ENCODE data around the gene SEC24A. TPM values are rescaled to one million over a fixed set of nuclear protein-coding genes. Genes with fewer than 3 reads are reported as not detected.

The SEC24A gene
- total RNA-seq, 1 experiment from 2014 or later: 5.6 TPM

- Histone ChIP-seq H3K9me3 (ENCODE audit: low read length) (no peaks in the 10 kb centered on the region), H3K27ac (ENCODE audit: low read length) (no peak overlapping the region), H3K79me2 (ENCODE audit: low read length) (no peaks in the 10 kb centered on the region), H3K36me3 (ENCODE audit: low read depth, low read length) (peaks cover 20% of the 10 kb centered on the region; the same call in 1 of the 2 replicates), H2AFZ (ENCODE audit: low read length) (no peak overlapping the region), H3K9ac (ENCODE audit: low read length) (no peak overlapping the region), H3F3A (ENCODE audit: low read length, unreplicated experiment) (no peaks in the 10 kb centered on the region), H3K4me1 (ENCODE audit: insufficient read depth, low read length) (no peaks in the 10 kb centered on the region), H3K27me3 (ENCODE audit: low read length) (no peaks in the 10 kb centered on the region), H3K4me2 (ENCODE audit: low read length) (no peak overlapping the region), H4K20me1 (ENCODE audit: low read length) (no peaks in the 10 kb centered on the region), H3K4me3 (ENCODE audit: low read length) (no peak overlapping the region), H3K9me2 (replicated peaks; ENCODE audit: low read length) (no peaks in the 10 kb centered on the region)
- no TSS peak for BruUV-seq (replicated peaks)
- intact Hi-C loops (cut with micrococcal nuclease): no loop called here
- no peak for TF ChIP-seq EZH2 (IDR thresholded peaks at IDR 0.05; ENCODE audit: low read length, unreplicated experiment)
- no peak for TF ChIP-seq EZH2phosphoT487 (IDR thresholded peaks at IDR 0.05; ENCODE audit: borderline replicate concordance, low read length)
- no peak for TF ChIP-seq CTCF (conservative IDR thresholded peaks at IDR 0.05; ENCODE audit: low read depth, low read length)
- no peak for ATAC-seq
- ChIA-PET CTCF (no interaction called here), POLR2A (ENCODE audit: unreplicated experiment) (no interaction called here)
- DNase-seq: peak; percentile 12
These were observed 120.6 kb downstream of the SEC24A start for GRCh38 chr5:134769206-134769605.

GRCh38 chr5:134772461-134773125 lies 124.0 kb downstream of the SEC24A start:
- Histone ChIP-seq H3K79me2 (ENCODE audit: low read length) (no peaks in the 10 kb centered on the region), H3F3A (ENCODE audit: low read length, unreplicated experiment) (no peaks in the 10 kb centered on the region), H3K27ac (ENCODE audit: low read length) (no peak overlapping the region), H3K4me3 (ENCODE audit: low read length) (no peak overlapping the region), H3K9me2 (replicated peaks; ENCODE audit: low read length) (no peaks in the 10 kb centered on the region), H3K9ac (ENCODE audit: low read length) (no peak overlapping the region), H4K20me1 (ENCODE audit: low read length) (no peaks in the 10 kb centered on the region), H2AFZ (ENCODE audit: low read length) (no peak overlapping the region), H3K4me1 (ENCODE audit: insufficient read depth, low read length) (no peaks in the 10 kb centered on the region), H3K9me3 (ENCODE audit: low read length) (no peaks in the 10 kb centered on the region), H3K36me3 (ENCODE audit: low read depth, low read length) (peaks cover 16% of the 10 kb centered on the region; the same call in 1 of the 2 replicates), H3K27me3 (ENCODE audit: low read length) (no peaks in the 10 kb centered on the region), H3K4me2 (ENCODE audit: low read length) (no peak overlapping the region)
- CTCF ChIA-PET: no interaction called here
- no peak for ATAC-seq
- TF ChIP-seq EZH2phosphoT487 (IDR thresholded peaks at IDR 0.05; ENCODE audit: borderline replicate concordance, low read length) (no peak), CTCF (conservative IDR thresholded peaks at IDR 0.05; ENCODE audit: low read depth, low read length) (no peak)
- no TSS peak for BruUV-seq (replicated peaks)
- POLR2A ChIA-PET (ENCODE audit: unreplicated experiment): no interaction called here
- DNase-seq: no peak
- intact Hi-C loops (cut with micrococcal nuclease): no loop called here

GRCh38 chr5:134777366-134777765 lies 128.8 kb downstream of the SEC24A start:
- no peak for TF ChIP-seq EZH2phosphoT487 (IDR thresholded peaks at IDR 0.05; ENCODE audit: borderline replicate concordance, low read length)
- no peak for TF ChIP-seq EZH2 (IDR thresholded peaks at IDR 0.05; ENCODE audit: low read length, unreplicated experiment)
- no peak for TF ChIP-seq CTCF (conservative IDR thresholded peaks at IDR 0.05; ENCODE audit: low read depth, low read length)
- ATAC-seq (no peak), DNase-seq (no peak)
- POLR2A ChIA-PET (ENCODE audit: unreplicated experiment): no interaction called here
- no peak overlapping the region for H3K4me3 ChIP-seq (ENCODE audit: low read length)
- H3K9me3 ChIP-seq (ENCODE audit: low read length): no peaks in the 10 kb centered on the region
- H3K79me2 ChIP-seq (ENCODE audit: low read length): no peaks in the 10 kb centered on the region
- no peaks in the 10 kb centered on the region for H3F3A ChIP-seq (ENCODE audit: low read length, unreplicated experiment)
- CTCF ChIA-PET: no interaction called here
- H4K20me1 ChIP-seq (ENCODE audit: low read length): no peaks in the 10 kb centered on the region
- peaks cover 11% of the 10 kb centered on the region; the same call in 1 of the 2 replicates for H3K36me3 ChIP-seq (ENCODE audit: low read depth, low read length)
- intact Hi-C loops (cut with micrococcal nuclease): no loop called here
- no peak overlapping the region for H3K27ac ChIP-seq (ENCODE audit: low read length)
- BruUV-seq (replicated peaks): no TSS peak
- H3K9ac ChIP-seq (ENCODE audit: low read length): no peak overlapping the region
- no peaks in the 10 kb centered on the region for H3K4me1 ChIP-seq (ENCODE audit: insufficient read depth, low read length)
- H3K27me3 ChIP-seq (ENCODE audit: low read length): no peaks in the 10 kb centered on the region
- H2AFZ ChIP-seq (ENCODE audit: low read length): no peak overlapping the region
- H3K9me2 ChIP-seq (replicated peaks; ENCODE audit: low read length): no peaks in the 10 kb centered on the region
- H3K4me2 ChIP-seq (ENCODE audit: low read length): no peak overlapping the region
